ENCODE data around the gene SPECC1.

DNA sequence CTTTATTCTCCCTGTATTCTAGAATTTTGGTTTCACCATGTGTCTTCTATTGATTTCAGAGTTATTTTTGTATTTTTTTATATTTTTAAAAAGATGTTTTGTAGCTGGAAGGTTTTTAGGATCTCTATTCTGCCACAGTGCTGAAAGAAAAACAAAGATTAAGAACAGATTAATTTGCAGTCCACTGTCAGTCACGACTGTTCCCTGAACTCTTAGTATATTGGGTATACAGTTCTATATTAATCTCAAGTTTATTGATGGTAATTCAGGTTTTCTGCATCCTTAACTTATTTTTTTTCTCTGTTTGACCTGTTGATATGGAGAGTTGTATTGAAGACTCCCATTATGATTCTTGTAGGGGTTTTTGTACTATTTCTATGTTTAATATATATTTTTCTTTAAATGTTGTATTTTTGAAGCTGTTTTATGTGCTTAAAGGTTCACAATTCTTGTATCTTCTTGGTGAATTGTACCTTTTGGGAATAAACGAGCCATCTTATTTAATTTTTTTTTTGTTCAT lies 2.9 kb downstream of the SPECC1 start:
- TF ChIP-seq EZH2phosphoT487 (IDR thresholded peaks at IDR 0.05; ENCODE audit: borderline replicate concordance, low read length): no peak
- TF ChIP-seq CTCF (IDR thresholded peaks at IDR 0.05; ENCODE audit: low read depth, low read length, poor library complexity, severe bottlenecking): no peak
